SIG-M5 treated with dmso at 0.1 percent for 504 hours (cell line): ENCODE data around the gene FAM161A.
"Not testable (repeated sequence)": the region's sequence is repeated elsewhere in the genome, so short reads cannot be mapped to it uniquely, and the experiment has no call there.

ENCODE experiments used
- DNase-seq: peaks from one replicate; lab custom pipeline; 2025; ENCODE audit not compliant: unreplicated experiment; lab: John Stamatoyannopoulos, UW

FAM161A gene

DNA sequence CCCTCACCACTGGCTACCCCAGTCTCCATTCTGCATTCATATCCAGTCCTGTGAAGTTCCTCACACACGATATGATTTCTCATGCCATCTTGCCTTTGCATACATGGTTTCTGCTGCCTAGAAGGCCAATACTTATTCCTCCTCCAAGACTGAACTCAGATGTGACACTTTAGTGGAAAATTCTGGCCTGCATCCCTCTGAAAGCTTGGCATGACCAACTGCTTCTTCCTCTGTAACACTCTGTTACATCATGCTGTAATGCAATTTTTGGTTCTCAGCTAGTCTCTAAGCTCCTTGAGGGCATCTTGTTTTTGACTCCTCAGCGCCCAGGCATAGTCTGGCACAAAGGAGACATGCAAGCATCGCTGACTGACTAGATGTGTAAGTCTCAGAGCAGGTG is 12.6 kb downstream of the FAM161A start:
- no peak for DNase-seq

DNA sequence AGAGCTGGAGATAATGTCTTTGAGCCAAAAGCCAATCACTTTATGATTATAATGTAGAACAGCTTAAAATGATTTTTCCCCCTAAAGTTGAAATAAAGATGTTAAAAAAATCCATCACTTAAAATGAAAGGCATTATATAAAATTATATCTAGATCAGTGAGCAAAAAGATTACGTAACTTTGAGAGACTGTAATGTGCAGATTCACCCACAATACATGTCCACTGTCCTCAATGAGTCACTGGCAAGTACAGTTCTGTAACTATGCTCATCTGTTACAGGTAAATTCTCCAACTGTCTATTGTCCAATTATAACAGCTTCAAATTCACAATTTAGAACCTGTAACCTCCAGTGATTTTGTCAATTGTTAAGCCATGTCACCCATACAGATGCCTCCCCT is 19.0 kb downstream of the FAM161A start:
- DNase-seq: no peak

DNA sequence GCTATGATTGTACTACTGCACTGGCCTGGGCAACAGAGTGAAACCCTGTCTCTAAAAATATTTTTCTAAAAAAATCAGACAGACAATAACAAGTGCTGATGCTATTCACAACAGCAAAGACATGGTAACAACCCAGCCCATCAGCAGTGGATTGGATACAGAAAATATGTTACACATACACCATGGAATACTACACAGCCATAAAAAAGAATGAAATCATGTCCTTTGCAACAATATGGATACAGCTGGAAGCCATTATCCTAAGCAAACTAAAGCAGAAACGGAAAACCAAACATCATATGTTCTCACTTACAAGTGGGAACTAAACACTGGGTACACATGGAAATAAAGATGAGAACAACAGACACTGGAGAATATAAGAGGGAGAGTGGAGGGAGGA is 19.9 kb downstream of the FAM161A start:
- no peak for DNase-seq

DNA sequence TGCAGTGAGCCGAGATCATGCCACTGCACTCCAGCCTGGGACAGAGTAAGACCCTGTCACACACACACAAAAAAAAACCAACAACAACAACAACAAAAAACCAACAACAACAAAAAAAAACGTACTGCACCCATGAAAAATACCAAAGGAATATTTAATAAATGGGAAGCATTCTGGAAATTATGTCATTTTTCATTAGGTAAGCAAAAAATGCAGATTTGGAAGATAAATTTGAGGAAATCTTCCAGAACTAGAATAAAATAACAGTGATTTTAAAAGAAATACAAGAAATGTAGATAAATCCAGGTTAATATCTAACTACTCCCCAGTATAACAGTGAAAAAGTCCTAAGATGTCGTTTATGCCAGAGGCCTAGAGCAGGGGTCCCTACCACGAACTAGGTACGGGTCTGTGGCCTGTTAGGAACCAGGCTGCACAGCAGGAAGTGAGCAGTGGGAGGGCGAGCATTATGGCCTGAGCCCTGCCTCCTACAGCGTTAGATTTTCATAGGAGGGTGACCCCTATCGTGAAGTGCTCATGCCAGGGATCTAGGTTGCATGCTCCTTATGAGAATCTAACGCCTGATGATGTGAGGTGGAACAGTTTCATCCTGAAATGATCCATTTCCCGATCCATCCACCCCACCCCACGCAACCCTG is 21.5 kb downstream of the FAM161A start:
- no peak for DNase-seq

DNA sequence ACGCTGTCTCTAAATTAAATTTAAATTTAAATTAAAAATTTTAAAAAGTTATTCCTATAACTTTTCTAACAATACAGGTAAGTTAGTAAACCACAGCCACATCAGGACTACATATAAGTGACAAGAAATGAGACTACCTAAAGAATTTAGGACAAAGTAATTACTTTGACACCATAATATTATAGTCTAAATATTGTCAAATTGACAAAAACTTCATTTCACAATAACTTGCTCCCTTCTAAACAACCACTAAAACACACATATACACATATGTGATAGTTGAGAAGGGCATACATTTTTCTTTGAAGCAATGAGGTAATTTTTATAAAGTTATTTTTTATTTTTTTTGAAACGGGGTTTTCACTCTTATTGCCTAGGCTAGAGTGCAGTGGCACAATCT is 31.6 kb downstream of the FAM161A start:
- DNase-seq: no peak

DNA sequence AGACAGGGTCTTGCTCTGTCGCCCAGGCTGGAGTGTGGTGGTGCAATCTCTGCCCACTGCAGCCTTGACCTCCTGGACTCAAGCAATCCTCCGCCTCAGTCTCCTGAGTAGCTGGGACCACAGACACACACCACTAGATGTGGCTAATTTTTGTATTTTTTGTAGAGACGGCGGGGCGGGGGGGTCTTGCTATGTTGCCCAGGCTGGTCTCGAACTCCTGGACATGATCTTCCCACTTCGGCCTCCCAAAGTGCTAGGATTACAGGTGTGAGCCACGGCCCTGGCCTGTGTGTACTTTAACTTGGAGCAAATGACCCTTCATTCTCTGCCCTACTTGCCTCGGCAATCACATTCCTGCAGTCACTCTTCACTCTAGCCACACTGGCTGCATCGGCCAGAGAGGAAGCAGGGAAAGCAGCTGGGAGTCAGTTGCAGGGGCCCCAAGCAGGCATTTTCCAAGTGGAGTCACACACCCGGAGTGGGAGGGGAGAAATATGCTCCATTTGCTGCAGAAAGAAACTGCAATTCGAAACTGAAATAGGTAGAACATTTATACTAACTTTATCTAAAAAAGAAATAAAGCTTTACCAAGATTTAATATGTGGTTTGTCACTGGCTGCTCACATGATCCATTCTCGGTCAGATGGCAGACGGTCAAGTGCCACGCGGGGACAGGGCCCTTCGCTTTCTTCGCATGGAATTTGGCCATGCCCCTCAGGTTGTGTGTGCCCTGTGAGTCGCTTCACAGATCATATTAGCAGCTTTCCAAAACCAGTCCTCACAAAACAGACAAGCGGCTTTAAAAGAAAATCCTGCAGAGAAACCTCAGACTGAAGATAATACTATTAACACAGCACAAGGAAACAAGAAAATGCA is 37.1 kb downstream of the FAM161A start:
- DNase-seq: no peak

DNA sequence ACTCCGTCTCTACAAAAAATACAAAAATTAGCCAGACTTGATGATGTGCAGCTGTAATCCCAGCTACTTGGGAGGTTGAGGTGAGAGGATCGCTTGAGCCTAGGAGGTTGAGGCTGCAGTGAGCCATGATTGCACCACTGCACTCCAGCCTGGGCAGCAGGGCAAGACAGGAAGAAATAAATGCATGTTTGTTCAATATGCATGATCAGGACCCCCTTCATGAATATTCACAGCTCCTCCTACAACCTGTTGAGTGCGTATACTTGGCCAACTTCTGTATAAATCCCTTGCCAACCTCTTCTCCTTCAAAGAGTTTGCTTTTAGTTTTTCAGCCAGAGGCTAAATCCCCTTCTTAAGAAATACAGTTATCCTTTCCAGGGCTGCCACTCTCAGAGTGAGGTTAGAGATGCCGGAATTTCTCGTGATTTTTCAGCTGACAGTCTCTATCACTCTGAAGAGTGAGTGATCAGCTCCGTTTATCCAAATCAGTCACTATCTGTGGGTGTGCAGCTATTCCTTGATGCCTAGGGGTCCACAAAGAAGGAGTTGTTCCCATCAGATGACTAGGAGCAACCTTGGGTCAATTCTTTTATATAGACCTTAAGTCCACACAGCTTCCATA is 39.2 kb downstream of the FAM161A start:
- DNase-seq: no peak

DNA sequence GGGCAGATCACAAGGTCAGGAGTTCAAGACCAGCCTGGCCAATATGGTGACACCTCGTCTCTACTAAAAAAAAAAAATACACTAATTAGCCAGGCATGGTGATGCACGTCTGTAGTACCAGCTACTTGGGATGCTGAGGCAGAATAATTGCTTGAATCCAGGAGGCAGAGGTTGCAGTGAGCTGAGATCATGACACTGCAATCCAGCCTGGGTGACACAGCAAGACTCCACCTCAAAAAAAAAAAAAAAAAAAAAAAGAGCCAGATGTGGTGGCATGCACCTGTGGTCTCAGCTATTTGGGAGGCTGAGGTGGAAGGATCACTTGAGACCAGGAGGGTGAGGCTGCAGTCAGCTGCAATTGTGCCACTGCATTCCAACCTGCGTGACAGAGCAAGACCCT is 40.5 kb downstream of the FAM161A start:
- DNase-seq: not testable (repeated sequence)

DNA sequence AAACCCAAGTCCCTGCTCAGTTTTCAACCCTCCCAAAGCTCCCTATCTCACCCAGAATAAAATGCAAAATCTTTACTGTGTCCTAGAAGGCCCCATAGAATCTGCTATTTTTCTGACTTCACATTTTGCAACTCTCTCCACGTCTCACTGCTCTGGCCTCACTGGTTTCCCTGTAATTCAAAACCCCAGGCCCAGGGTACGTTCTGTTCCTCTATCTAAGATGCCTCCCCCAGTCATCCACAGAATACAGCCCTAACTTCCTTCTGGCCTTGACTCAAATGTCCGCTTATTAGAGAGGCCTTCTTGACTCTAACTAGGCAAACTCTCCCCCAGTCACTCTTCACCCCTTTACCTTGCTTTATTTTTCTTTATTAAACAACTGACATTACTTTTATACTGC is 42.0 kb downstream of the FAM161A start:
- DNase-seq: no peak

DNA sequence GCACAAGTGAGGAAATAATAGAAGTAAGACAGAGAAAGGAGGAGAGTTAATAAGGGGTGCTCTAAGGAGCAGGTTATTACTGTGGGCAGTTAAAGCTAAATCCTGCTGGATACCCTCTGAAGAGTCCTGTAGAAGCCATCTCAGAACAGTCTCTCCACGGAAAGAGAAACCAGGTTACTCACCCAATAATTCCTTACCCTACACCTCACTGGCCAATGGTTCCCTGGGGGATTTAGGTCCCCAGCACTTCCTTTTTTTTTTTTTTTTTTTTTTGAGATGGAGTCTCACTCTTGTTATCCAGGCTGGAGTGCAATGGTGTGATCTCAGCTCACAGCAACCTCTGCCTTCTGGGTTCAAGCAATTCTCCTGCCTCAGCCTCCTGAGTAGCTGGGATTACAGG is 43.7 kb downstream of the FAM161A start:
- not testable (repeated sequence) for DNase-seq

DNA sequence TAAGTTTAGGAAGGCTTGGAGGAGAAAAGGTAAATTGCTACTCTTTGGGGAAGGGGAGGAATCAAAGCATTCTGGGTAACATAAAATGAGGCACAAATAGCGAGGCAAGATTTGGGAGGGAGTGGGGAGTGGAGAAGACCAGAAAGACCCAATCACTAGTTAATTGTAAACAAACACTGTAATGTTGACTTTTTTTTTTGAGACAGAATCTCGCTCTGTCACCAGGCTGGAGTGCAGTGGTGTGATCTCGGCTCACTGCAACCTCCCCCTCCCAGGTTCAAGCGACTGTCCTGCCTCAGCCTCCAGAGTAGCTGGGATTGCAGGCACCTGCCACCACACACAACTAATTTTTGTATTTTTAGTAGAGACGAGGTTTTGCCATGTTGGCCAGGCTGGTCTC is 45.2 kb downstream of the FAM161A start:
- not testable (repeated sequence) for DNase-seq

DNA sequence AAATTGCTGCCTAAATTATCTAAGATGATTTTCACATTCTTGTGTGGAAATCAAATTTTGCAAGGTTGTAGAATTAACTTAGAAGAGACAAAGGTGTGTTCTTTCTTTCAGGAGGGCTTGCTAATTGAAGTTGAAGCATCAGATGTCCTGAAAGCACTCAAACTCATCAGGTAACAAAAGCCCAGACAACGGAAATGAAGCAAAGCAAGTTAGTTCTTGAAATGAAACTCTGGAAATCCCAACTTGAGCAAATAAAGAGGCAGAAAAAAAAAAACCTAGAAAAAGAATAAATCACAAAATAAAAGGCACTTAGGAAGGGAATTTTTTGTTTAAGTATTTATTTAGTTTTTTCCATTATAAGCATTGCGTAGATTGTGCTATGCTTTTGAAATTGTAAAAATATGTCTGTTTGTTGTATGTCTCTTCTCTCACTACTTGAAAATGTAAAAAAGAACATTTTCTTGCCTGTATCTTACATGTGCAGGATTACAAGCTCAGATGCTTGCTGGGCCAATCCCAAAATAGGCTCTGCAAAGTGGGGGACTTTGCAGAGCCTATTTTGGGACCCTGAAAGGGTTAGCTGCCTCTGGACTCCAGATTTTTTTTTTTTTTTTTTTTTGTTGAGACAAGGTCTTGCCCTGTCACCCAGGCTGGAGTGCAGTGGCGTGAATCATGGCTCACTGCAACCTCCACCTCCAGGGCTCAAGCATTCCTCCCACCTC is 46.7 kb downstream of the FAM161A start:
- DNase-seq: no peak

DNA sequence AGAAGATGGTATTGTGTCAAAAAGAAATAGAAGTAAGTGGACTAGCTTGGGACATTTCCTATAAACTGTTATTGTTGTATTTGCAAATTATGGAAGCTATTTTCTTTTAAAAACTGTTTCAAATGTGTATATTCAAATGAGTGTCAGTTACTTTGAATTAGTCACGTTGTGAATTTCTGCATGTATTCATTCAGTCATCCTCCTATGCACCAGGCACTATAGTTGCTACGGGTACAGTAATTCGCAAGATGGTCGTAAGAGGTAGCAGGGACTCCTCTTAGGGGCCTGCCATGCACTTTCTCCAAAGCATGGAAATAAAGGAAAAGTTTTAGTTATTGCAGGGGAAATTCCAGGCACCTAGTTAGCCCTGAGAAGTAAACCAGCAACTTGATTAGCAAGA is 51.3 kb downstream of the FAM161A start:
- no peak for DNase-seq

DNA sequence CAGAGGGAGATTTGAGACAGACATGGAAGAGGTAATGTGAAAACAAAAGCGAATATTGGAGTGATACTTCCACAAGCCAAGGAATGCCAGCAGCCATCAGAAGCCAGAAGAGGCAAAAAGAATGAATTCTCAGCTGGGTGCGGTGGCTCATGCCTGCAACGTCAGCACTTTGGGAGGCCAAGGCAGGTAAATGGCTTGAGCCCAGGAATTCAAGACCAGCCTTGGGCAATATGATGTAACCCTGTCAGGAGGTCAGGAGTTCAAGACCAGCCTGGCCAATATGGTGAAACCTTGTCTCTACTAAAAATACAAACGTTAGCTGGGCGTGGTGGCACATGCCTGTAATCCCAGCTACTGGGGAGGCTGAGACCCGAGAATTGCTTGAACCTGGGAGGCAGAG is 54.8 kb downstream of the FAM161A start:
- no peak for DNase-seq

DNA sequence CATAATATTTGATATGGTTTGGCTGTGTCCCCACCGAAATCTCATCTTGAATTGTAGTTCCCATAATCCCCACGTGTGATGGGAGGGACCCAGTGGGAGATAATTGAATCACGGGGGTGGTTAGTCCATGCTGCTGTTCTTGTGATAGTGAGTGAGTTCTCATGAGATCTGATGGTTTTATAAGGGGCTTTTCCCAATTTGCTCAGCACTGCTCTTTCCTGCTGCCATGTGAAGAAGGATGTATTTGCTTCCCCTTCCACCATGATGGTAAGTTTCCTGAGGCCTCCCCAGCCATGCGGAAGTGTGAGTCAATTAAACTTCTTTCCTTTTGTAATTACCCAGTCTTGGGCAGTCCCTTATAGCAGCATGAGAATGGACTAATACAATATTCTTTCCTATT is 56.4 kb downstream of the FAM161A start:
- DNase-seq: not testable (repeated sequence)

DNA sequence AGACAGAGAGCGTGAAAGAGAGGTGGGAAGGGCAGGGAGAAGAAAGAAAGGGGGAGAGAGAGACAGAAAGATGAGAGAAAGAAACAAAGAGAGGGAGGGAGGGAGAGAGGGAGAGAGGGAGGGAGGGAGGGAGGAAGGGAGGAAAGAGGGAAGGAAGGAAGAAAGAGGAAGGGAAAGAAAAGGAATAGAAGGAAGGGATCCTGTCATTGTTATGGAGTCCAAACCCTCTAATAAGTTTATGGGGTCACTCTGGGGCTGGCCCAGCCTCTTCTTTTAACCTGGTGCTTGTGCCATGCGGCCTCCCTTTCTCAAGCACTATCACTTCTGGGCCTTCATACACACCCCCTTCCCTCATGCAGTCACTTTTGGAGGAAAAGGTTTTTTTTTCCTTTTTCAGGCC is 58.5 kb downstream of the FAM161A start:
- no peak for DNase-seq

DNA sequence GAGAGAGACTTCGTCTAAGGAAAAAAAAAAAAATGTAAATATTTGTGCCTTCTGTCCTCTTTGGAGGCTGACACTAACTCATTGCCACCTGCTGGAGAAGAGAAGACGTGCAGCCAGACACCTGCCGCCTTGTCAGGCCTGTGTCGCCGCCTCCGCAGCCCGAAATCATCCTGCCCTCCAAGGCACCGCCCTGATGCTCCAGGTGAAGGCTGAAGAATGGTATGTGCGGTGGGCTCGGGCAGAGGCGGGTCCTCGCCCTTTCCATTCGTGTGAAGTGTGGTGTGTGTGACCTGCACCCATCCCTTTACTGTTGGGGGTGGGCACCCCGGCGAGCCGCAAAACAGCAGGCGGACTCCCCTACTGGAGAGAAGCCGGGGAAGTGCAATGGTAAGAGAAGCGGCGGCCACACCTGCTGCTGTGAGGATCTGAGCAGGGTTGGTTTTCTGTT is 60.4 kb downstream of the FAM161A start:
- DNase-seq: peak; percentile 59

DNA sequence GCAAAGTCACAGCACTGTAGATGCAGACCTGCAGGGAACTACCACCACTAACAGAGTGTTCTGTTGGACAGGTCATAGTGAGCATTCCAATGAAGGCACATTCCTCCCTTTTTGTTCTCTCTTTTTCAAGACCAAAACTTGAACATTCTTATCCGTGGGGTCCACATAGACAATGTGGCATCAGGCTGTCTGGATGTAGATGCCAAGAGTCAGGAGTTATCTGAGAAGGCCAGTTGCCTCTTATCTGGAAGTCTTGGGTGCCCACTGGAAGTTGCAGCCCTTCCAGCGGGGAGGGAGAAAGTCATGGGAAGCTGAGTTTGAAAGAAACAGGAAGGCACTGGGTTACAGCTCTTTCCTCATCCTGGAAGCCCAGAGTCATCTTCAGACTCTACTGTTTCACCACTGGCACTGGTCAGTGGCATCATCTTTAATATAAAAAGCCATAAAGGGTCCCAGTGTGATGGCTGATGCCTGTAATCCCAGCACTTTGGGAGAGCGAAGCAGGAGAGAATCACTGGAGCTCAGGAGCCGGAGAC is 61.4 kb downstream of the FAM161A start:
- DNase-seq: no peak

DNA sequence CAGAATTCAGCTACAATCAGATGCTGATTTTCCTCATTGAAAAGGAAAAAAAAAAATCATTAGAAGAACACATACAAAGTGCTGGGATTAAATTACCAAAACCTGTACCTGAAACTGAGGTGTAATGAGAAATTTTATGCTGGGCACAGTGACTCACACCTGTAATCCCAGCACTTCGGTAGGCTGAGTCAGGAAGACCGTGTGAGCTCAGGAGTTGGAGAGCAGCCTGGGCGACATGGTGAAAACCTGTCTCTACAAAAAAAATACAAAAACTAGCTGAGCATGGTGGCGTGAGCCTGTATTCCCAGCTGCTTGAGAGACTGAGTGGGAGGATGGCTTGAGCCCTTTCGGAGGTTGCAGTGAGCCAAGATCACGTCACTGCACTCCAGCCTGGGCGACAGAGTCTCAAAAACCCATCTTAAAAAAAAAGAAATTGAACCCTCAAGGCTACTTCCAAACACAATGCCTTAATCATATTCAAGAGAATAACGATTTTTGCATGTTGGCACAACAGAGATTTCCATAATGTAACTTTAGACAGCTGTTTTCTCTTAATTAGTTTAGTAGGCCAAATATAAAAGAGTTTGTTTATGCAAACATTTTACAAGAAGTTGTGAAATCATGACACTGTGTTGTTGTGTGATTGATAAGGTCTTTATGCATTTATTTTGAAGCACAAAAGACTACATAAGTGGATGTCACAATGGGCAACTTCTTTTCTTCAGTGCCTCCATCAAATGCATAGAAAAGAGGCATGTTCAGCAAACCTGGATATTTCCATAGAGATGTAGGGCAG is 63.9 kb downstream of the FAM161A start:
- no peak for DNase-seq

DNA sequence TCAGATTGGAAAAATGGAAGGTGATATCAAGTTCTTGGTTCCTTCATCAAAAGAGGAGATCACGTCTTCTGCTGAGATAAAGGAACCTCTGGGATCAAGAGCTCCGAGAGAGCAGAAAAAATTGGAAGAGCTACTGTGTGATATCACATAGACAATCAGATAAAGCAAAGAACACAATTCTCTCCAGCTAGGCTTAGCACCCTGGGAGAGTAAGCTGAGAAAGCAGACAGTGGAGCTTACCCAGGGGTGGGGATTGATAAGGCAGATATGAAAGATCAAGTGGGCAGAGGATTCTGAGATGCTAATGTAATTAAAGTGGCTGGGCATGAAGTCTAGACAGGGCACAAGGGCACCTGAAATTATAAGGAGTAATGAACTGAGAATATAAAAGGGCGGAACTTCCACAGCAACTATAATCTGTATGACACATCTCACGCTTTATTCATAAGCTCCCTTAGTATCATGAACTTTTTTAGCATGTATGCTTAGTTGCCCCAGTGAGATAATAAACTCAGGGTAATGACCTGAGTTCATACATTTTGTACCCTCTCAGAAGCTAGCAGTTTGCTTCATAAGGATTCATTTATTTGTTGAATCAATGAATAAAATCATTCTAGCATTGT is 65.8 kb downstream of the FAM161A start:
- DNase-seq: no peak
